ENCODE measurements around the gene G3BP1. TPM values are rescaled to one million over a fixed set of nuclear protein-coding genes. Genes with fewer than 3 reads are reported as not detected.

The G3BP1 gene
- total and polyA plus RNA-seq, 4 experiments from 2014 or later, result 178 to 193 (median 189) TPM

GRCh38 chr5:151751091-151751490 lies 20.7 kb upstream of the G3BP1 start:
- peaks cover 36% of the 10 kb centered on the region for H3K4me1 ChIP-seq (ENCODE audit: insufficient read depth, low read length)
- ChIA-PET CTCF (ENCODE audit: partially characterized antibody) (interaction anchor here (1.5 to 2.9 kb wide), 2 partner anchors 11 to 92 kb away, joined by 5 to 22 read pairs; no protein-coding TSS in a partner anchor), POLR2A (ENCODE audit: partially characterized antibody) (interaction anchor here (0.6 to 7.3 kb wide), 2 partner anchors 18 to 21 kb away, joined by 3 to 56 read pairs; partner anchors contain the start of gene G3BP1)
- peaks cover 2% of the 10 kb centered on the region for H3K36me3 ChIP-seq (ENCODE audit: insufficient read depth, low read length)
- H3K4me3 Mint-ChIP-seq, result no peak overlapping the region
- H3K4me1 Mint-ChIP-seq, result peaks cover 23 to 66% (median 39%) of the 10 kb centered on the region in 4 donors
- DNase-seq, result no peak
- H3K36me3 Mint-ChIP-seq, result peaks cover 12 to 26% of the 10 kb centered on the region in 2 donors
- no peaks in the 10 kb centered on the region for H3K27me3 ChIP-seq (ENCODE audit: insufficient read depth, low read length)
- no peaks in the 10 kb centered on the region for H3K27me3 Mint-ChIP-seq
- H3K27ac Mint-ChIP-seq, result peak overlapping the region in 1 of 7 donors; percentile 7
- no peak overlapping the region for H3K4me3 ChIP-seq (ENCODE audit: low read length in 2 of 2)
- intact Hi-C loops (cut with micrococcal nuclease), result loop anchor here (10.0 kb wide), 1 partner anchor 394 kb away; no protein-coding TSS in a partner anchor
- no peak overlapping the region for H3K27ac ChIP-seq (ENCODE audit: low read depth, low read length)
- H3K9me3 Mint-ChIP-seq, result no peaks in the 10 kb centered on the region
- no peaks in the 10 kb centered on the region for H3K9me3 ChIP-seq (ENCODE audit: control insufficient read depth in 1 of 2, low read length in 2 of 2)

GRCh38 chr5:151751593-151751992 lies 20.2 kb upstream of the G3BP1 start:
- H3K9me3 ChIP-seq (ENCODE audit: control insufficient read depth in 1 of 2, low read length in 2 of 2), result no peaks in the 10 kb centered on the region
- H3K27me3 ChIP-seq (ENCODE audit: insufficient read depth, low read length), result no peaks in the 10 kb centered on the region
- ChIA-PET POLR2A (ENCODE audit: partially characterized antibody) (interaction anchor here (1.1 to 7.3 kb wide), 2 partner anchors 15 to 20 kb away, joined by 3 to 56 read pairs; partner anchors contain the start of gene G3BP1), CTCF (ENCODE audit: partially characterized antibody) (interaction anchor here (1.4 to 2.9 kb wide), 4 partner anchors 11 to 93 kb away, joined by 5 to 22 read pairs (median 6); no protein-coding TSS in a partner anchor)
- no peaks in the 10 kb centered on the region for H3K9me3 Mint-ChIP-seq
- H3K27me3 Mint-ChIP-seq, result no peaks in the 10 kb centered on the region
- H3K36me3 Mint-ChIP-seq, result peaks cover 12 to 22% of the 10 kb centered on the region in 2 donors
- H3K27ac Mint-ChIP-seq, result peak overlapping the region in 3 of 7 donors; percentile 22 to 53 (median 51)
- intact Hi-C loops (cut with micrococcal nuclease), result loop anchor here (10.0 kb wide), 1 partner anchor 393 kb away; no protein-coding TSS in a partner anchor
- peaks cover 2% of the 10 kb centered on the region for H3K36me3 ChIP-seq (ENCODE audit: insufficient read depth, low read length)
- H3K4me1 Mint-ChIP-seq, result peaks cover 22 to 66% (median 39%) of the 10 kb centered on the region in 4 donors
- no peak overlapping the region for H3K4me3 Mint-ChIP-seq
- H3K4me1 ChIP-seq (ENCODE audit: insufficient read depth, low read length), result peaks cover 36% of the 10 kb centered on the region
- no peak overlapping the region for H3K4me3 ChIP-seq (ENCODE audit: low read length in 2 of 2)
- no peak for DNase-seq
- H3K27ac ChIP-seq (ENCODE audit: low read depth, low read length), result no peak overlapping the region

- H3K9me3 Mint-ChIP-seq, result no peaks in the 10 kb centered on the region
Observed at GRCh38 chr5:151755383-151755782, 16.4 kb upstream of the G3BP1 start.

DNA sequence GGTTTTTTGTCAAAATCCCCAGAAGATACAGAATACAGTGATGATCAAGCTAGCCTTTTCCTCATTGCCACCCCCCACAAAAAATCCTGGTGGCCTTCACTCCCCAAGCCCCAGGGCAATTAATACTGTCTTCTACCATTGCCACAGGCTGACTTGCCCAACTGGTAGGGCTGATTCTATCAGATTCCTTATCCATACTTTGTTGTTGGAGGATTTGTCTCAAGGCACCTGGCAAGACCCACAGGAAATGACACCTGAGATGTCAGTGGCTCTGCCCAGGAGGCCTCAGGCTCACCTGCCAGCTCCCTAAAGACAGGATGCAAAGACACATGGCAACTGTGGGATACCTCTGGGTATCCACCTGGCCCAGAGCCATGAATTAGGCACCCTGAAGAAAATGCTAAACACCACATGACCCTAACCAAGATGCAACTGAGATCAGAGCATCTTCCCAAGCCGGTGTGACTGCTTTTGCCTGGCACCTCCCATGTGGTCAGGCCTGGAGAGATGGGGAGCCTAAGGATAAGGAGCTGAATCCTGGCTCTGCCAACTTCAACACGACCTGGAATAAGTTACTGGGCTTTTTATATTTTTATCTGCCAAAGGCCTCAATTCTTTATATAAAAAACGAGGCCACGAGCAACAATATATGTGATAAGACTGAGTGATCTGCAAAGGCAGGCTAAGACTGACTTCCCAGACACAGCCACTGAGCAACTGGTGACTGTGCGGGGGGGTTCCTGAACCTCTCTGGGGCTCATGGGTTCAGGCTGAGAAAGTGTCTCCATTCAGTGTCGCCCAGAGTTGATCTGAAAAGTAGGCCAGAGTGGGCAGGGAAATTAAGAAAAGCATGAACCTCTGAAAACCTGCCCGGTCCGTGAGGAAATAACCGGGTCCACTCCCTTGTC lies 14.3 kb upstream of the G3BP1 start:
- Mint-ChIP-seq H3K36me3 (peaks cover 9 to 12% of the 10 kb centered on the region in 2 donors), H3K27me3 (no peaks in the 10 kb centered on the region), H3K4me1 (peaks cover 28 to 61% (median 37%) of the 10 kb centered on the region in 4 donors), H3K9me3 (no peaks in the 10 kb centered on the region), H3K4me3 (peak overlapping the region; percentile 86 to 99 (median 91)), H3K27ac (peak overlapping the region; percentile 77 to 97 (median 95))
- ChIA-PET CTCF (ENCODE audit: partially characterized antibody) (interaction anchor here (1.1 to 3.7 kb wide), 4 partner anchors 14 to 99 kb away, joined by 3 to 21 read pairs (median 7); partner anchors contain the start of gene G3BP1), POLR2A (ENCODE audit: partially characterized antibody) (interaction anchor here (0.7 to 9.8 kb wide), 7 partner anchors 8 to 60 kb away, joined by 3 to 214 read pairs (median 4); partner anchors contain the start of gene G3BP1)
- no peaks in the 10 kb centered on the region for H3K27me3 ChIP-seq (ENCODE audit: insufficient read depth, low read length)
- H3K4me1 ChIP-seq (ENCODE audit: insufficient read depth, low read length), result peaks cover 38% of the 10 kb centered on the region
- H3K4me3 ChIP-seq (ENCODE audit: low read length in 2 of 2), result peak overlapping the region; percentile 90 to 93
- H3K27ac ChIP-seq (ENCODE audit: low read depth, low read length), result peak overlapping the region; percentile 85
- H3K36me3 ChIP-seq (ENCODE audit: insufficient read depth, low read length), result no peaks in the 10 kb centered on the region
- peak in 1 of 5 donors; percentile 69 for DNase-seq
- intact Hi-C loops (cut with micrococcal nuclease), result loop anchor here (1.0 to 10.0 kb wide), 3 partner anchors 14 to 505 kb away; partner anchors contain the start of genes G3BP1 and GM2A
- no peaks in the 10 kb centered on the region for H3K9me3 ChIP-seq (ENCODE audit: control insufficient read depth in 1 of 2, low read length in 2 of 2)

More at GRCh38 chr5:151755383-151755782, 16.4 kb upstream of the G3BP1 start:
- peaks cover 42% of the 10 kb centered on the region for H3K4me1 ChIP-seq (ENCODE audit: insufficient read depth, low read length)
- H3K4me3 ChIP-seq (ENCODE audit: low read length in 2 of 2), result no peak overlapping the region
- Mint-ChIP-seq H3K36me3 (peaks cover 12 to 18% of the 10 kb centered on the region in 2 donors), H3K27ac (peak overlapping the region in 4 of 7 donors; percentile 35 to 64 (median 44)), H3K27me3 (no peaks in the 10 kb centered on the region), H3K4me3 (peak overlapping the region in 4 of 8 donors; percentile 10 to 35 (median 22)), H3K4me1 (peaks cover 31 to 74% (median 45%) of the 10 kb centered on the region in 4 donors)
- H3K27me3 ChIP-seq (ENCODE audit: insufficient read depth, low read length), result no peaks in the 10 kb centered on the region
- CTCF ChIA-PET (ENCODE audit: partially characterized antibody), result interaction anchor here (1.1 to 1.4 kb wide), 2 partner anchors 11 to 15 kb away, joined by 3 to 5 read pairs; no protein-coding TSS in a partner anchor
- no peak overlapping the region for H3K27ac ChIP-seq (ENCODE audit: low read depth, low read length)
- POLR2A ChIA-PET (ENCODE audit: partially characterized antibody), result interaction anchor here (1.0 to 9.8 kb wide), 2 partner anchors 10 to 16 kb away, joined by 4 to 214 read pairs; partner anchors contain the start of gene G3BP1
- H3K36me3 ChIP-seq (ENCODE audit: insufficient read depth, low read length), result peaks cover 2% of the 10 kb centered on the region
- H3K9me3 ChIP-seq (ENCODE audit: control insufficient read depth in 1 of 2, low read length in 2 of 2), result no peaks in the 10 kb centered on the region
- DNase-seq, result no peak
- intact Hi-C loops (cut with micrococcal nuclease), result loop anchor here (5.0 to 10.0 kb wide), 2 partner anchors 389 to 503 kb away; partner anchors contain the start of gene GM2A

GRCh38 chr5:151758141-151758429 lies 13.7 kb upstream of the G3BP1 start:
- peaks cover 25 to 59% (median 34%) of the 10 kb centered on the region in 4 donors for H3K4me1 Mint-ChIP-seq
- H3K27ac Mint-ChIP-seq, result peak overlapping the region; percentile 77 to 97 (median 95)
- peak overlapping the region; percentile 86 to 99 (median 91) for H3K4me3 Mint-ChIP-seq
- no peak for DNase-seq
- H3K9me3 ChIP-seq (ENCODE audit: control insufficient read depth in 1 of 2, low read length in 2 of 2), result no peaks in the 10 kb centered on the region
- intact Hi-C loops (cut with micrococcal nuclease), result loop anchor here (1.0 to 10.0 kb wide), 3 partner anchors 13 to 506 kb away; partner anchors contain the start of genes G3BP1 and GM2A
- CTCF ChIA-PET (ENCODE audit: partially characterized antibody), result interaction anchor here (1.1 to 3.7 kb wide), 3 partner anchors 13 to 99 kb away, joined by 3 to 21 read pairs (median 8); partner anchors contain the start of gene G3BP1
- no peaks in the 10 kb centered on the region for H3K27me3 Mint-ChIP-seq
- no peaks in the 10 kb centered on the region for H3K9me3 Mint-ChIP-seq
- peaks cover 7 to 8% of the 10 kb centered on the region in 2 donors for H3K36me3 Mint-ChIP-seq
- H3K4me3 ChIP-seq (ENCODE audit: low read length in 2 of 2), result peak overlapping the region; percentile 90 to 93
- peak overlapping the region; percentile 85 for H3K27ac ChIP-seq (ENCODE audit: low read depth, low read length)
- H3K4me1 ChIP-seq (ENCODE audit: insufficient read depth, low read length), result peaks cover 38% of the 10 kb centered on the region
- POLR2A ChIA-PET (ENCODE audit: partially characterized antibody), result interaction anchor here (0.7 to 9.8 kb wide), 5 partner anchors 8 to 59 kb away, joined by 3 to 214 read pairs (median 4); partner anchors contain the start of gene G3BP1
- no peaks in the 10 kb centered on the region for H3K27me3 ChIP-seq (ENCODE audit: insufficient read depth, low read length)
- no peaks in the 10 kb centered on the region for H3K36me3 ChIP-seq (ENCODE audit: insufficient read depth, low read length)

GRCh38 chr5:151758430-151759241 lies 13.1 kb upstream of the G3BP1 start, which contains the start of gene ATOX1:
Gene ATOX1, minus strand, starts transcription at chr5:151758631. Its CDS starts 80 bp downstream, at chr5:151758551.
- Histone ChIP-seq H3K4me3 (ENCODE audit: low read length in 2 of 2) (peak within 1 kb of the TSS; percentile 90 to 93), H3K27ac (ENCODE audit: low read depth, low read length) (peak within 1 kb of the TSS; percentile 85), H3K4me1 (ENCODE audit: insufficient read depth, low read length) (peaks cover 38% of the 10 kb centered on the region), H3K27me3 (ENCODE audit: insufficient read depth, low read length) (no peaks in the 10 kb centered on the region), H3K36me3 (ENCODE audit: insufficient read depth, low read length) (no peaks in the 10 kb centered on the region), H3K9me3 (ENCODE audit: control insufficient read depth in 1 of 2, low read length in 2 of 2) (no peaks in the 10 kb centered on the region)
- H3K27me3 Mint-ChIP-seq, result no peaks in the 10 kb centered on the region
- H3K9me3 Mint-ChIP-seq, result no peaks in the 10 kb centered on the region
- peaks cover 25 to 55% (median 34%) of the 10 kb centered on the region in 4 donors for H3K4me1 Mint-ChIP-seq
- peak; percentile 88 to 90 (median 90) for DNase-seq
- ChIA-PET CTCF (ENCODE audit: partially characterized antibody) (interaction anchor here (1.1 to 3.7 kb wide), 4 partner anchors 13 to 100 kb away, joined by 3 to 21 read pairs (median 10); partner anchors contain the start of gene G3BP1), POLR2A (ENCODE audit: partially characterized antibody) (interaction anchor here (0.7 to 9.8 kb wide), 5 partner anchors 9 to 58 kb away, joined by 3 to 214 read pairs (median 4); partner anchors contain the start of gene G3BP1)
- H3K4me3 Mint-ChIP-seq, result peak within 1 kb of the TSS; percentile 86 to 99 (median 91)
- H3K36me3 Mint-ChIP-seq, result peaks cover 3 to 4% of the 10 kb centered on the region in 2 donors
- intact Hi-C loops (cut with micrococcal nuclease), result loop anchor here (1.0 to 10.0 kb wide), 3 partner anchors 13 to 506 kb away; partner anchors contain the start of genes G3BP1 and GM2A
- H3K27ac Mint-ChIP-seq, result peak within 1 kb of the TSS; percentile 77 to 97 (median 95)
